GM10266 (cell line): ENCODE results near the gene MTCH2.

Experiments used
- DNase-seq: peaks from one replicate; pipeline ENCODE4 v3.0.0; 2012; ENCODE audit errors: extremely low spot score
- CTCF ChIP-seq: IDR thresholded peaks from 2 replicates; pipeline ENCODE4 v1.5.1; 2012; ENCODE audit warnings: mild to moderate bottlenecking, low read depth; ENCODE audit not compliant: control insufficient read depth, insufficient read depth; ENCODE audit errors: missing control alignments

MTCH2 gene

GRCh38 chr11:47583844-47584243 is 58.5 kb downstream of the MTCH2 start:
- TF ChIP-seq CTCF, result no peak
- no peak for DNase-seq

GRCh38 chr11:47578524-47579494 is 63.5 kb downstream of the MTCH2 start, which contains the start of the genes KBTBD4 and NDUFS3:
Gene KBTBD4, minus strand, starts transcription at chr11:47578970. Its CDS starts 19 bp downstream, at chr11:47578951.
Gene NDUFS3, plus strand, starts transcription at chr11:47579074. Its CDS starts 18 bp downstream, at chr11:47579092.
- DNase-seq, result peak; percentile 89
- TF ChIP-seq CTCF, result no peak

- no peak for DNase-seq
- no peak for TF ChIP-seq CTCF
These were observed 64.8 kb downstream of the MTCH2 start for GRCh38 chr11:47577460-47578041.

- TF ChIP-seq CTCF, result no peak
- no peak for DNase-seq
These were observed 69.0 kb downstream of the MTCH2 start for GRCh38 chr11:47573321-47573720.

DNA sequence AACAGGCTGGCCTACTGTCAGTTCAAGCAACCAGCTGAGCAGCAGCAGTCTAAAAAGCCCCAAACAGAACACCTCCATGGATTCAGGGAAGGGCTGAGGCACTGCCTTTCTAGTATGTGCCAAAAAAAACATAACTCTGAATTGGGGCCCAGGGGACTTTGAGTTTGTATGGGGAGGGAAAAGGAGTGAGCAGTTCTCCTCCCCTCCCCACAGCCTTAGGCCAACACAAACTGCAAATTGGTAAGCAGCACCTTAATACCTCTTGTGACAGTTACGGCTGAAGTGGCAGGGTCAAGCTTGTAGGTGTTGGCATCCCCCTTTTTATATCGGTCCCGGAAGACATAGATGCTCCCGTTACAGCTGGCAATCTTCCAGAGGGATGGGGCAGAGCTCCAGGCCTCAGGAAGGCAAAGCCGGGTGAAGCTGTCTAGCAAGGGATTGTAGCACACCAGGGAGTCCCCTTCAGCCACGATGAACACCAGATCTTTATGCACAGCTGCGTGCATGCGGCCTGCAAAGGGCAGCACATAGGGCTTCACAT is 69.6 kb downstream of the MTCH2 start:
- TF ChIP-seq CTCF, result no peak
- no peak for DNase-seq

DNA sequence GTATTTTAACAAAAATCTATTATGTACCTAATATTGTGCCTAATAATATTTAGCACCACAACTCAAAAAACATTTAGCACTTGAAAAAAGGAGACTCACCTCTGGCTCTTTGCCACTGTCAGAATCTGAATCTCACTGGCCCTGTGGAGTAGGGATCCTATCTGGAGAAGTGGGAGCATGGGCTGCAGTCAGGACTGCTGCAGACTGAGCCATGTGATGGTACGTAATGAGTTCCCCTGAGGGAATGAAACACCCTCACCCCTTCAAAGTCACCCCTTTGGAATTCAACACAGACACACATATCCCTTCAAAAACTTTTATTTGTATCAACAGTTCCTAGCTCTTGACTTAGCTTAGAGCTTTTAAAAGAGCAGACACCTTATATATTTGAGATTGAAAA is 70.5 kb downstream of the MTCH2 start:
- peak; percentile 1 for DNase-seq
- no peak for TF ChIP-seq CTCF

DNA sequence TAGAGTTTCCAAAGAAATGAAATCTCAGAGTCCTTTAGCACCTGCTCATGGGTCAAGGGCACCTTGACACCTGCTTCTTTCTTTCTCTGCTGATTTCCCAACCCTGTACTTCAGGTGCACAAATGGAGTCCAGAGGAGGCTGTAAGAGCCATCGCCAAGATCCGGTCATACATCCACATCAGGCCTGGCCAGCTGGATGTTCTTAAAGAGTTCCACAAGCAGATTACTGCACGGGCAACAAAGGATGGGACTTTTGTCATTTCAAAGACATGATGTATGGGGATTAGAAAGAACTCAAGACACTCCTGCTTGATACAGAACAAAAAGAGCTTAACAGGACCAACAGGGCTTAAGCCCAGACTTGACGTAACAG is 71.0 kb downstream of the MTCH2 start:
- TF ChIP-seq CTCF, result no peak

More for the DNA sequence above, 71.0 kb downstream of the MTCH2 start:
- DNase-seq, result no peak
